Stimulated activated effector memory CD8-positive, alpha-beta T cell treated with anti-CD3 and anti-CD28 coated beads, Interleukin-12 subunit alpha, Interleukin-12 subunit beta, amount 100 ng/mL, for 72 hours (primary cell): ENCODE results near the gene SOX6.
"Not testable (repeated sequence)": the region's sequence is repeated elsewhere in the genome, so short reads cannot be mapped to it uniquely, and the experiment has no call there.

ENCODE experiments used
- ATAC-seq: fragments of 150-1000 bp; cut with Tn5 transposase; 2 replicates; pipeline ENCODE4 v1.10.0; 2021
- DNase-seq, 2 donors: peaks; one replicate each; pipeline ENCODE4 v3.0.0; 2021 to 2022; ENCODE audit warnings: low spot score in 2 of 2
- H3K27ac Mint-ChIP-seq: one replicate; pipeline ENCODE4 v1.8.0; 2022; ENCODE audit warnings: mild to moderate bottlenecking, mixed read lengths
- H3K36me3 Mint-ChIP-seq: one replicate; pipeline ENCODE4 v1.8.0; 2022; ENCODE audit warnings: mild to moderate bottlenecking, mixed read lengths
- H3K4me1 Mint-ChIP-seq: one replicate; pipeline ENCODE4 v1.8.0; 2022; ENCODE audit warnings: mixed read lengths
- H3K4me3 Mint-ChIP-seq: one replicate; pipeline ENCODE4 v1.8.0; 2022; ENCODE audit warnings: mild to moderate bottlenecking, mixed read lengths
- H3K9me3 Mint-ChIP-seq: one replicate; pipeline ENCODE4 v1.8.0; 2022; ENCODE audit warnings: mixed read lengths

Gene SOX6

GRCh38 chr11:16036218-16036617 is 320.1 kb downstream of the SOX6 start:
- Mint-ChIP-seq H3K4me1 (no peaks in the 10 kb centered on the region), H3K4me3 (no peak overlapping the region), H3K27ac (no peak overlapping the region), H3K36me3 (no peaks in the 10 kb centered on the region), H3K9me3 (peaks cover 11% of the 10 kb centered on the region)
- ATAC-seq (no peak), DNase-seq (no peak)

GRCh38 chr11:16034074-16034473 is 322.3 kb downstream of the SOX6 start:
- peaks cover 11% of the 10 kb centered on the region for H3K9me3 Mint-ChIP-seq
- H3K4me1 Mint-ChIP-seq: no peaks in the 10 kb centered on the region
- no peak overlapping the region for H3K27ac Mint-ChIP-seq
- ATAC-seq (no peak), DNase-seq (no peak)
- H3K4me3 Mint-ChIP-seq: no peak overlapping the region
- no peaks in the 10 kb centered on the region for H3K36me3 Mint-ChIP-seq

GRCh38 chr11:16032974-16033373 is 323.4 kb downstream of the SOX6 start:
- Mint-ChIP-seq H3K36me3 (no peaks in the 10 kb centered on the region), H3K4me3 (no peak overlapping the region), H3K4me1 (no peaks in the 10 kb centered on the region), H3K27ac (no peak overlapping the region), H3K9me3 (peaks cover 8% of the 10 kb centered on the region)
- DNase-seq (no peak), ATAC-seq (no peak)

- H3K4me3 Mint-ChIP-seq: no peak overlapping the region
- ATAC-seq: no peak
- no peaks in the 10 kb centered on the region for H3K4me1 Mint-ChIP-seq
- no peak for DNase-seq
- H3K36me3 Mint-ChIP-seq: no peaks in the 10 kb centered on the region
- peaks cover 6% of the 10 kb centered on the region for H3K9me3 Mint-ChIP-seq
- H3K27ac Mint-ChIP-seq: no peak overlapping the region
These were observed 325.1 kb downstream of the SOX6 start for GRCh38 chr11:16031210-16031609.

GRCh38 chr11:16030664-16031063 is 325.7 kb downstream of the SOX6 start:
- H3K27ac Mint-ChIP-seq: no peak overlapping the region
- peaks cover 6% of the 10 kb centered on the region for H3K9me3 Mint-ChIP-seq
- no peak for ATAC-seq

GRCh38 chr11:16029151-16029550 is 327.2 kb downstream of the SOX6 start:
- H3K4me1 Mint-ChIP-seq, ATAC-seq, H3K36me3 Mint-ChIP-seq, H3K4me3 Mint-ChIP-seq, H3K27ac Mint-ChIP-seq, H3K9me3 Mint-ChIP-seq, DNase-seq: not testable (repeated sequence)

More at GRCh38 chr11:16030664-16031063, 325.7 kb downstream of the SOX6 start:
- no peak for DNase-seq
- H3K36me3 Mint-ChIP-seq: no peaks in the 10 kb centered on the region
- no peak overlapping the region for H3K4me3 Mint-ChIP-seq
- H3K4me1 Mint-ChIP-seq: no peaks in the 10 kb centered on the region

GRCh38 chr11:16028419-16028818 is 327.9 kb downstream of the SOX6 start:
- DNase-seq (no peak), ATAC-seq (no peak)
- Mint-ChIP-seq H3K4me1 (no peaks in the 10 kb centered on the region), H3K4me3 (no peak overlapping the region), H3K36me3 (no peaks in the 10 kb centered on the region), H3K9me3 (peaks cover 6% of the 10 kb centered on the region), H3K27ac (no peak overlapping the region)

GRCh38 chr11:16027621-16028020 is 328.7 kb downstream of the SOX6 start:
- no peak for DNase-seq
- H3K9me3 Mint-ChIP-seq: peaks cover 6% of the 10 kb centered on the region
- no peak for ATAC-seq
- no peak overlapping the region for H3K4me3 Mint-ChIP-seq
- no peaks in the 10 kb centered on the region for H3K4me1 Mint-ChIP-seq
- no peak overlapping the region for H3K27ac Mint-ChIP-seq
- no peaks in the 10 kb centered on the region for H3K36me3 Mint-ChIP-seq

- ATAC-seq (no peak), DNase-seq (no peak)
- peaks cover 7% of the 10 kb centered on the region for H3K9me3 Mint-ChIP-seq
- H3K27ac Mint-ChIP-seq: no peak overlapping the region
- no peak overlapping the region for H3K4me3 Mint-ChIP-seq
- H3K4me1 Mint-ChIP-seq: no peaks in the 10 kb centered on the region
- H3K36me3 Mint-ChIP-seq: no peaks in the 10 kb centered on the region
These were observed 329.5 kb downstream of the SOX6 start for GRCh38 chr11:16026849-16027248.

- no peaks in the 10 kb centered on the region for H3K36me3 Mint-ChIP-seq
- H3K9me3 Mint-ChIP-seq: peaks cover 12% of the 10 kb centered on the region
- no peak overlapping the region for H3K27ac Mint-ChIP-seq
- ATAC-seq: no peak
- H3K4me1 Mint-ChIP-seq: no peaks in the 10 kb centered on the region
- no peak for DNase-seq
- no peak overlapping the region for H3K4me3 Mint-ChIP-seq
These were observed 337.4 kb downstream of the SOX6 start for GRCh38 chr11:16018931-16019330.

- DNase-seq (no peak), ATAC-seq (no peak)
- Mint-ChIP-seq H3K27ac (no peak overlapping the region), H3K9me3 (peaks cover 7% of the 10 kb centered on the region), H3K4me1 (no peaks in the 10 kb centered on the region), H3K36me3 (no peaks in the 10 kb centered on the region), H3K4me3 (no peak overlapping the region)
These were observed 339.9 kb downstream of the SOX6 start for GRCh38 chr11:16016468-16016829.

- no peaks in the 10 kb centered on the region for H3K4me1 Mint-ChIP-seq
- no peak for DNase-seq
- H3K4me3 Mint-ChIP-seq: no peak overlapping the region
- H3K36me3 Mint-ChIP-seq: no peaks in the 10 kb centered on the region
- peaks cover 7% of the 10 kb centered on the region for H3K9me3 Mint-ChIP-seq
- no peak overlapping the region for H3K27ac Mint-ChIP-seq
- no peak for ATAC-seq
These were observed 340.4 kb downstream of the SOX6 start for GRCh38 chr11:16015741-16016467.

- H3K4me3 Mint-ChIP-seq: no peak overlapping the region
These were observed 342.6 kb downstream of the SOX6 start for GRCh38 chr11:16013649-16014275.

GRCh38 chr11:16013242-16013641 is 343.1 kb downstream of the SOX6 start:
- H3K9me3 Mint-ChIP-seq: peaks cover 4% of the 10 kb centered on the region
- H3K36me3 Mint-ChIP-seq: no peaks in the 10 kb centered on the region
- ATAC-seq (no peak), DNase-seq (no peak)
- no peak overlapping the region for H3K27ac Mint-ChIP-seq
- no peak overlapping the region for H3K4me3 Mint-ChIP-seq
- no peaks in the 10 kb centered on the region for H3K4me1 Mint-ChIP-seq

More at GRCh38 chr11:16013649-16014275, 342.6 kb downstream of the SOX6 start:
- no peak overlapping the region for H3K27ac Mint-ChIP-seq
- ATAC-seq: no peak
- DNase-seq: no peak
- no peaks in the 10 kb centered on the region for H3K36me3 Mint-ChIP-seq
- no peaks in the 10 kb centered on the region for H3K4me1 Mint-ChIP-seq
- H3K9me3 Mint-ChIP-seq: peaks cover 4% of the 10 kb centered on the region

GRCh38 chr11:16012125-16012751 is 344.1 kb downstream of the SOX6 start:
- no peak overlapping the region for H3K27ac Mint-ChIP-seq
- H3K4me1 Mint-ChIP-seq: no peaks in the 10 kb centered on the region
- no peak for DNase-seq
- H3K4me3 Mint-ChIP-seq: no peak overlapping the region
- peaks cover 4% of the 10 kb centered on the region for H3K9me3 Mint-ChIP-seq
- ATAC-seq: no peak
- H3K36me3 Mint-ChIP-seq: no peaks in the 10 kb centered on the region

- DNase-seq (no peak), ATAC-seq (no peak)
- Mint-ChIP-seq H3K4me3 (no peak overlapping the region), H3K27ac (no peak overlapping the region), H3K4me1 (no peaks in the 10 kb centered on the region), H3K9me3 (peaks cover 4% of the 10 kb centered on the region), H3K36me3 (no peaks in the 10 kb centered on the region)
These were observed 344.9 kb downstream of the SOX6 start for GRCh38 chr11:16011396-16011795.
